Suprapubic skin (tissue), 4 donors: ENCODE data around the gene PLD3.

Experiments used
- CTCF ChIP-seq, 2 donors: fragments of 200-600 bp in 1 of 2; fragments of 450-650 bp in 1 of 2; sonication (generic) in 1 of 2; IDR thresholded peaks; one replicate each; pipeline ENCODE4 v1.5.1; 2016 to 2019; ENCODE audit warnings: antibody characterized with exemption in 2 of 2, mild to moderate bottlenecking in 1 of 2, moderate library complexity in 1 of 2
- EP300 ChIP-seq: sonication (generic); formaldehyde crosslinking; IDR thresholded peaks from one replicate; pipeline ENCODE4 v1.6.1; 2017; ENCODE audit warnings: antibody characterized with exemption
- POLR2AphosphoS5 ChIP-seq, 3 donors: sonication (generic); formaldehyde crosslinking; IDR thresholded peaks; one replicate each; pipeline ENCODE4 v1.6.1; 2017; ENCODE audit warnings: antibody characterized with exemption in 3 of 3

- TF ChIP-seq CTCF (IDR thresholded peaks at IDR 0.05) (no peak), POLR2AphosphoS5 (IDR thresholded peaks at IDR 0.05) (no peak), EP300 (no peak)
Measured at GRCh38 chr19:40419780-40420179, 71.3 kb downstream of the PLD3 start.
